Measurements from ENCODE around the gene CXorf51A. TPM values are rescaled to one million over a fixed set of nuclear protein-coding genes. Genes with fewer than 3 reads are reported as not detected.
"Not testable (repeated sequence)": the region's sequence is repeated elsewhere in the genome, so short reads cannot be mapped to it uniquely, and the experiment has no call there.

Gene CXorf51A
- not detected for total RNA-seq

DNA sequence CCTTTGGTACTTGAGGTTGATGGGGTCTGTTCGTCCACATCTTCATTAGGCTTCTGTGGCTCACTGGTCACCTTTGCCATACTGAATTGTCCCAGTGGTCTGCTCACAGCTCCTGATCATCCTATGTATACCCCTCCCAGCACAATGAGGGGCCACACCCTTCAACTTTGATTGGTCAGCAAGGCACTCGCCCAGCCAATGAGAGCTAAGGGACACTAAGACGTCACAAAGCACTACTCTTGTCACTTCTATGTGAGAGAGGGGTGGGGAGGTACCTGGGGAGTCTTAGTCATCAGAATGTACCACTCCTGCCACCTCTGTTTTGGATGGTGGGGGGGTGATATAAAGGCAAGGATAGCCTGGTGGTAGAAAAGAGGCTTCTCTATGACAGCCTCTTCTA is at the start of gene CXorf51A:
Gene CXorf51A, minus strand, starts transcription at position 101 of the 400 bp plus-strand sequence. Its CDS starts 21 bp downstream, at position 80.
- not testable (repeated sequence) for H3K27me3 Mint-ChIP-seq, H3K4me1 Mint-ChIP-seq

DNA sequence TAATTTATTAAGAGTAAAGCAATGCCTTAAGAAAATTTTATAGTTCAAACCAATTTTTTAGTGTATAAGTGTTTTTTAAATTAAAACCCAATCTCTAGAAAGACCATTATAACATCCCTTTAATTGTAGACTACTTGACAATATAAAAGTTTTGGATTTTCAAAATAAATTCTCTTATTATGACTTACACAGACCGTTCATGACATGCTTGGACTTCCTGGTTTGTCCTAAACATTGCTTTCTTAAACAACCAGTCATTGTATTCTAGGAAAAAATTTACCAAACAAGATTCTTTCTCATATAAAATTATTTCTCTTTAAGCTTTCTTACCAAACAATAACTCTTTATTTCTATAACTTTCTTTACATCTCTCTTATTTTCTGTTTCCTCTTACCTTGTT is 49.0 kb upstream of the CXorf51A start:
- Mint-ChIP-seq H3K27me3 (no peaks in the 10 kb centered on the region), H3K36me3 (ENCODE audit: low read depth) (no peaks in the 10 kb centered on the region), H3K27ac (no peak overlapping the region), H3K9me3 (ENCODE audit: low read depth) (peaks cover 2% of the 10 kb centered on the region), H3K4me1 (no peaks in the 10 kb centered on the region), H3K4me3 (no peak overlapping the region)
- DNase-seq (no peak), ATAC-seq (no peak)
- ChIA-PET POLR2A (no interaction called here), CTCF (no interaction called here)
- intact Hi-C loops (cut with DNase I, micrococcal nuclease) = no loop called here

More for the DNA sequence above, at the start of gene CXorf51A:
- DNase-seq; intact Hi-C loops (cut with DNase I, micrococcal nuclease); H3K36me3 Mint-ChIP-seq (ENCODE audit: low read depth); H3K9me3 Mint-ChIP-seq (ENCODE audit: low read depth); CTCF ChIA-PET; POLR2A ChIA-PET; H3K4me3 Mint-ChIP-seq; ATAC-seq; H3K27ac Mint-ChIP-seq: not testable (repeated sequence)

DNA sequence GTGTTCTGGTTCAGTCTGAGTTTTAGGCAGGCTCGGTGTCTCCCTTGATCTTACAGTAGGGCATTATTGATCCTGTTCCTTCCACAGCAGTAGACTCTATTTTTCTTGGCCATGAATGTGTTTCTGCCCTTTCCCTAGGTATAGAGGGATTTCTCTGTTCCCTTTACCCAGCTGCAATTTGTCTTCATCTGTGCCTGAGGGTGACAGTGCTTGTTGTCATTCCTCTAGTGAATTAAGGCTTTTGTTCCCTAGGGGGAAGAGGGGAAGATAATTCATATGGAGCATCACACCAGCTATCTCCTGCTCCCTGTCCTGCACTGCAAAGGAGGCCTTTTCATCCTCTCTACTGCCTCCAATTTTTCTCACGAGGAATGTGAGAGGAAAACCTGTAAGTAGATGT is 39.7 kb upstream of the CXorf51A start:
- ChIA-PET CTCF (no interaction called here), POLR2A (no interaction called here)
- H3K27ac Mint-ChIP-seq = no peak overlapping the region
- DNase-seq (no peak), ATAC-seq (no peak)
- H3K4me3 Mint-ChIP-seq = no peak overlapping the region
- no peaks in the 10 kb centered on the region for H3K27me3 Mint-ChIP-seq
- H3K9me3 Mint-ChIP-seq (ENCODE audit: low read depth) = peaks cover 4% of the 10 kb centered on the region
- intact Hi-C loops (cut with DNase I, micrococcal nuclease) = no loop called here
- H3K4me1 Mint-ChIP-seq = no peaks in the 10 kb centered on the region
- no peaks in the 10 kb centered on the region for H3K36me3 Mint-ChIP-seq (ENCODE audit: low read depth)

DNA sequence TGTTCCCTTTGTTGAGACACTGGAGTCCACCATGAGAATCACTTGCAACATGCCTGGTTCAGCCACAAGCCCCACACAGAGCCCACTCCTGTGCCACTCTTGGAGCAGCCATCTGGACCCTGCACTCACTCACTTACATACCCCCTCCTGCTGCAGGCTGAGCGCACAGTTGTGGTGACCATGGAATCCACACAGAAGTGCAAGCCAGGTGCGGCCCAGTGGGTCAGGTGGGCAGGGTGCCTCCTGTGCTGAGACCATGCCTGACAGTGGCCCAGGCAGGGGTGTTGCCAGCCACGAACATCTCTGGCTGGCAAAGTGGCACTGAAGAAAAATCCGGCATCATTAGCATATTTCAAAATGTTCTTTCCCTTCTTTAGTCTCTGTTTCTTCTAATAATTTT is 17.4 kb upstream of the CXorf51A start:
- ChIA-PET POLR2A (no interaction called here), CTCF (no interaction called here)
- Mint-ChIP-seq H3K9me3 (ENCODE audit: low read depth) (no peaks in the 10 kb centered on the region), H3K4me1 (no peaks in the 10 kb centered on the region), H3K36me3 (ENCODE audit: low read depth) (no peaks in the 10 kb centered on the region), H3K4me3 (no peak overlapping the region), H3K27me3 (no peaks in the 10 kb centered on the region), H3K27ac (no peak overlapping the region)
- DNase-seq (no peak), ATAC-seq (no peak)
- intact Hi-C loops (cut with DNase I, micrococcal nuclease) = no loop called here

DNA sequence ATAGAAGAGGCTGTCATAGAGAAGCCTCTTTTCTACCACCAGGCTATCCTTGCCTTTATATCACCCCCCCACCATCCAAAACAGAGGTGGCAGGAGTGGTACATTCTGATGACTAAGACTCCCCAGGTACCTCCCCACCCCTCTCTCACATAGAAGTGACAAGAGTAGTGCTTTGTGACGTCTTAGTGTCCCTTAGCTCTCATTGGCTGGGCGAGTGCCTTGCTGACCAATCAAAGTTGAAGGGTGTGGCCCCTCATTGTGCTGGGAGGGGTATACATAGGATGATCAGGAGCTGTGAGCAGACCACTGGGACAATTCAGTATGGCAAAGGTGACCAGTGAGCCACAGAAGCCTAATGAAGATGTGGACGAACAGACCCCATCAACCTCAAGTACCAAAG is 5.1 kb downstream of the CXorf51A start, which contains the start of gene CXorf51B:
Gene CXorf51B, plus strand, starts transcription at position 301 of the 400 bp plus-strand sequence. Its CDS starts 21 bp downstream, at position 322.
- POLR2A ChIA-PET; CTCF ChIA-PET; ATAC-seq; H3K36me3 Mint-ChIP-seq (ENCODE audit: low read depth); H3K4me1 Mint-ChIP-seq; H3K4me3 Mint-ChIP-seq; intact Hi-C loops (cut with DNase I, micrococcal nuclease); H3K27me3 Mint-ChIP-seq; H3K9me3 Mint-ChIP-seq (ENCODE audit: low read depth); DNase-seq; H3K27ac Mint-ChIP-seq: not testable (repeated sequence)

Other genes starting within 250 kb of the CXorf51A start
- gene CXorf51B, start 5.0 kb downstream of the CXorf51A start, total RNA-seq = not detected

Measured in activated CD4-positive, alpha-beta T cell treated with anti-CD3 and anti-CD28 coated beads for 36 hours (primary cell).